ENCODE results near the gene GSTO1. TPM values are rescaled to one million over a fixed set of nuclear protein-coding genes. Genes with fewer than 3 reads are reported as not detected.

GSTO1 gene
- total and polyA plus RNA-seq, 9 of the 15 experiments (the other 6 are each of a cell fraction or from before 2014, with no cell fraction given), result 136 to 592 (median 237) TPM

GRCh38 chr10:104281694-104282093, 27.0 kb downstream of the GSTO1 start:
- in situ Hi-C loops (cut with MboI), result no loop called here
- Histone ChIP-seq H3K9me1 (ENCODE audit: control insufficient read depth, insufficient read depth, low read length) (no peaks in the 10 kb centered on the region), H3K4me3 (no peak overlapping the region), H3K79me2 (ENCODE audit: control insufficient read depth, insufficient read depth, low read length) (no peaks in the 10 kb centered on the region), H3K27ac (ENCODE audit: extremely low read depth, low read depth, low read length) (no peak overlapping the region), H2AFZ (ENCODE audit: low read depth, low read length) (no peak overlapping the region), H3K27me3 (ENCODE audit: control insufficient read depth in 2 of 2, insufficient read depth in 2 of 2, low read length in 2 of 2) (peaks cover 3% of the 10 kb centered on the region in 2 experiments; a peak in 1 of 5 replicates), H3K4me2 (ENCODE audit: insufficient read depth, low read length) (no peak overlapping the region), H4K20me1 (replicated peaks; ENCODE audit: control insufficient read depth, insufficient read depth, low read length) (no peaks in the 10 kb centered on the region), H3K4me1 (replicated peaks in 1 of 2; ENCODE audit: control insufficient read depth in 2 of 2, insufficient read depth in 2 of 2, low read length in 2 of 2) (no peaks in the 10 kb centered on the region), H3K36me3 (ENCODE audit: control insufficient read depth, insufficient read depth, low read length) (no peaks in the 10 kb centered on the region), H3K9me3 (replicated peaks; ENCODE audit: control insufficient read depth, insufficient read depth, low read depth, low read length) (no peaks in the 10 kb centered on the region), H3K9ac (ENCODE audit: insufficient read depth in 1 of 2, low read depth in 2 of 2, low read length in 2 of 2) (no peak overlapping the region)
- intact Hi-C loops (cut with micrococcal nuclease), result no loop called here
- POLR2A ChIA-PET, result interaction anchor here (0.6 kb wide), 1 partner anchor 14 kb away, joined by 4 read pairs; no protein-coding TSS in a partner anchor
- TF ChIP-seq CBFA2T3 (IDR thresholded peaks at IDR 0.05), result peak; percentile 34; the same call in 1 of the 2 replicates
- TF ChIP-seq GATAD2B (IDR thresholded peaks at IDR 0.05; ENCODE audit: borderline replicate concordance), result no peak
- TF ChIP-seq PPARD (CRISPR knock-in tag; IDR thresholded peaks at IDR 0.05), result no peak
- FAIRE-seq, result no peak
- CTCF ChIA-PET (ENCODE audit: low intra/inter-chr PET ratio), result no interaction called here
- BruUV-seq (replicated peaks), result no TSS peak
- ATAC-seq, result no peak
- no peak for DNase-seq (ENCODE audit: extremely low read depth in 1 of 4, low spot score in 3 of 4)
- 4% methylated on average over 3 of the region's 3 CpGs for WGBS (ENCODE audit: insufficient coverage, low coverage, missing lambda C conversion rate)

DNA sequence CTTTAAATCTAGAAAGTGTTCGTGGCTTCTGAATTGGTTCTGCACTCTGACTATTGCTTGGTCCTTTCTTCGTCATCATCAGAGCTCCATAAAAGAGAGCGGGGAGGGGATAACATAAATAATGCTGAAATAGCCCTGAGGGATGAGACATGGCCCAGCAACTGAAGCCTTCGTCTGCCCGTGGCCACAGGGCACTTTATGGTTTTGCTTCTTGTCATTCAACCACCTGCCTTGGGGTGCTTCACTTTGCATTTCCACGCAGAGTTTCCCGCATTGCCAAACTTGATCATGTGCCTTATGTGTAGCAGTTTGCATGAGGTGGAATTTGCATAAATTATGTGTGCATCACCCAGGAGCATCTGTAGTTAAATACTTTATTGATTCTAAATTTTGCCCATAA, 30.2 kb downstream of the GSTO1 start:
- ChIA-PET POLR2A (interaction anchor here (0.9 kb wide), 1 partner anchor 9 kb away, joined by 3 read pairs; no protein-coding TSS in a partner anchor), CTCF (ENCODE audit: low intra/inter-chr PET ratio) (no interaction called here)
- no peak for DNase-seq (ENCODE audit: extremely low read depth in 1 of 4, low spot score in 3 of 4)
- no peak for TF ChIP-seq MITF (IDR thresholded peaks at IDR 0.05)
- TF ChIP-seq ZNF143 (CRISPR knock-in tag; IDR thresholded peaks at IDR 0.05), result no peak

More for the DNA sequence above, 30.2 kb downstream of the GSTO1 start:
- ATAC-seq (no peak), FAIRE-seq (no peak)
- Histone ChIP-seq H4K20me1 (replicated peaks; ENCODE audit: control insufficient read depth, insufficient read depth, low read length) (no peaks in the 10 kb centered on the region), H3K4me2 (ENCODE audit: insufficient read depth, low read length) (no peak overlapping the region), H3K27ac (ENCODE audit: extremely low read depth, low read depth, low read length) (no peak overlapping the region), H3K4me1 (replicated peaks in 1 of 2; ENCODE audit: control insufficient read depth in 2 of 2, insufficient read depth in 2 of 2, low read length in 2 of 2) (no peaks in the 10 kb centered on the region), H3K9ac (ENCODE audit: insufficient read depth in 1 of 2, low read depth in 2 of 2, low read length in 2 of 2) (no peak overlapping the region), H3K9me3 (replicated peaks; ENCODE audit: control insufficient read depth, insufficient read depth, low read depth, low read length) (no peaks in the 10 kb centered on the region), H3K9me1 (ENCODE audit: control insufficient read depth, insufficient read depth, low read length) (no peaks in the 10 kb centered on the region), H3K4me3 (no peak overlapping the region), H3K27me3 (ENCODE audit: control insufficient read depth in 2 of 2, insufficient read depth in 2 of 2, low read length in 2 of 2) (peaks cover 3% of the 10 kb centered on the region in 2 experiments; a peak in 1 of 5 replicates), H3K79me2 (ENCODE audit: control insufficient read depth, insufficient read depth, low read length) (no peaks in the 10 kb centered on the region), H3K36me3 (ENCODE audit: control insufficient read depth, insufficient read depth, low read length) (no peaks in the 10 kb centered on the region), H2AFZ (ENCODE audit: low read depth, low read length) (no peak overlapping the region)
- 4% methylated on average over 7 of the region's 7 CpGs for WGBS (ENCODE audit: insufficient coverage, low coverage, missing lambda C conversion rate)
- intact Hi-C loops (cut with micrococcal nuclease) (no loop called here), in situ Hi-C loops (cut with MboI) (no loop called here)
- no TSS peak for BruUV-seq (replicated peaks)
